ENCODE results near the gene NPR1. TPM values are rescaled to one million over a fixed set of nuclear protein-coding genes. Genes with fewer than 3 reads are reported as not detected.
A peak's percentile ranks its signal among the peaks of the same experiment; 100 is the strongest.
"Not testable (repeated sequence)": the region's sequence is repeated elsewhere in the genome, so short reads cannot be mapped to it uniquely, and the experiment has no call there.

The NPR1 gene
- total RNA-seq, 1 experiment from 2014 or later, result 10.7 TPM

GRCh38 chr1:153705484-153705883, 27.0 kb downstream of the NPR1 start:
- Histone ChIP-seq H3K36me3 (replicated peaks; ENCODE audit: control insufficient read depth, insufficient read depth, low read length) (no peaks in the 10 kb centered on the region), H3K27me3 (ENCODE audit: control insufficient read depth, insufficient read depth, low read length) (no peaks in the 10 kb centered on the region), H3K4me3 (ENCODE audit: insufficient read depth, low read depth, low read length) (no peak overlapping the region)
- DNase-seq, result peak; percentile 31

- H3K27me3 ChIP-seq (ENCODE audit: control insufficient read depth, insufficient read depth, low read length), result no peaks in the 10 kb centered on the region
- no peaks in the 10 kb centered on the region for H3K36me3 ChIP-seq (replicated peaks; ENCODE audit: control insufficient read depth, insufficient read depth, low read length)
- no peak overlapping the region for H3K4me3 ChIP-seq (ENCODE audit: insufficient read depth, low read depth, low read length)
- DNase-seq, result peak; percentile 7
These were observed 32.5 kb downstream of the NPR1 start for GRCh38 chr1:153711026-153711425.

- not testable (repeated sequence) for DNase-seq; H3K36me3 ChIP-seq (replicated peaks; ENCODE audit: control insufficient read depth, insufficient read depth, low read length); H3K27me3 ChIP-seq (ENCODE audit: control insufficient read depth, insufficient read depth, low read length); H3K4me3 ChIP-seq (ENCODE audit: insufficient read depth, low read depth, low read length)
These were observed 37.7 kb downstream of the NPR1 start for GRCh38 chr1:153716211-153716610.

- Histone ChIP-seq H3K27me3 (ENCODE audit: control insufficient read depth, insufficient read depth, low read length) (no peaks in the 10 kb centered on the region), H3K36me3 (replicated peaks; ENCODE audit: control insufficient read depth, insufficient read depth, low read length) (no peaks in the 10 kb centered on the region), H3K4me3 (ENCODE audit: insufficient read depth, low read depth, low read length) (no peak overlapping the region)
- no peak for DNase-seq
These were observed 38.8 kb downstream of the NPR1 start for GRCh38 chr1:153717330-153717729.

GRCh38 chr1:153723687-153724086, 45.2 kb downstream of the NPR1 start:
- H3K36me3 ChIP-seq (replicated peaks; ENCODE audit: control insufficient read depth, insufficient read depth, low read length), result no peaks in the 10 kb centered on the region
- H3K27me3 ChIP-seq (ENCODE audit: control insufficient read depth, insufficient read depth, low read length), result no peaks in the 10 kb centered on the region
- no peak overlapping the region for H3K4me3 ChIP-seq (ENCODE audit: insufficient read depth, low read depth, low read length)
- DNase-seq, result no peak

- DNase-seq; H3K4me3 ChIP-seq (ENCODE audit: insufficient read depth, low read depth, low read length); H3K36me3 ChIP-seq (replicated peaks; ENCODE audit: control insufficient read depth, insufficient read depth, low read length); H3K27me3 ChIP-seq (ENCODE audit: control insufficient read depth, insufficient read depth, low read length): not testable (repeated sequence)
These were observed 46.1 kb downstream of the NPR1 start for GRCh38 chr1:153724634-153725033.

GRCh38 chr1:153727463-153728304, 49.2 kb downstream of the NPR1 start, which contains the start of gene INTS3:
Gene INTS3 (plus strand): TSS chr1:153728050. CDS start chr1:153728635, 585 bp downstream.
- Histone ChIP-seq H3K4me3 (ENCODE audit: insufficient read depth, low read depth, low read length) (peak within 1 kb of the TSS; percentile 70), H3K36me3 (replicated peaks; ENCODE audit: control insufficient read depth, insufficient read depth, low read length) (no peaks in the 10 kb centered on the region), H3K27me3 (ENCODE audit: control insufficient read depth, insufficient read depth, low read length) (no peaks in the 10 kb centered on the region)
- DNase-seq, result peak; percentile 99

GRCh38 chr1:153728305-153729066, 50.0 kb downstream of the NPR1 start:
- Histone ChIP-seq H3K27me3 (ENCODE audit: control insufficient read depth, insufficient read depth, low read length) (no peaks in the 10 kb centered on the region), H3K36me3 (replicated peaks; ENCODE audit: control insufficient read depth, insufficient read depth, low read length) (no peaks in the 10 kb centered on the region), H3K4me3 (ENCODE audit: insufficient read depth, low read depth, low read length) (peak overlapping the region; percentile 70)
- DNase-seq, result peak; percentile 84

- no peaks in the 10 kb centered on the region for H3K36me3 ChIP-seq (replicated peaks; ENCODE audit: control insufficient read depth, insufficient read depth, low read length)
- no peak overlapping the region for H3K4me3 ChIP-seq (ENCODE audit: insufficient read depth, low read depth, low read length)
- no peak for DNase-seq
- H3K27me3 ChIP-seq (ENCODE audit: control insufficient read depth, insufficient read depth, low read length), result no peaks in the 10 kb centered on the region
These were observed 52.0 kb downstream of the NPR1 start for GRCh38 chr1:153730468-153730988.

- Histone ChIP-seq H3K4me3 (ENCODE audit: insufficient read depth, low read depth, low read length) (no peak overlapping the region), H3K27me3 (ENCODE audit: control insufficient read depth, insufficient read depth, low read length) (no peaks in the 10 kb centered on the region), H3K36me3 (replicated peaks; ENCODE audit: control insufficient read depth, insufficient read depth, low read length) (no peaks in the 10 kb centered on the region; the same call in 1 of the 2 replicates)
- DNase-seq, result no peak
These were observed 55.5 kb downstream of the NPR1 start for GRCh38 chr1:153733970-153734369.

- Histone ChIP-seq H3K36me3 (replicated peaks; ENCODE audit: control insufficient read depth, insufficient read depth, low read length) (no peaks in the 10 kb centered on the region; the same call in 1 of the 2 replicates), H3K4me3 (ENCODE audit: insufficient read depth, low read depth, low read length) (no peak overlapping the region), H3K27me3 (ENCODE audit: control insufficient read depth, insufficient read depth, low read length) (no peaks in the 10 kb centered on the region)
- DNase-seq, result no peak
These were observed 56.1 kb downstream of the NPR1 start for GRCh38 chr1:153734396-153735089.

GRCh38 chr1:153735090-153735420, 56.6 kb downstream of the NPR1 start:
- H3K36me3 ChIP-seq (replicated peaks; ENCODE audit: control insufficient read depth, insufficient read depth, low read length), result no peaks in the 10 kb centered on the region; the same call in 1 of the 2 replicates
- DNase-seq, result no peak
- H3K4me3 ChIP-seq (ENCODE audit: insufficient read depth, low read depth, low read length), result no peak overlapping the region
- no peaks in the 10 kb centered on the region for H3K27me3 ChIP-seq (ENCODE audit: control insufficient read depth, insufficient read depth, low read length)

- DNase-seq, result no peak
- Histone ChIP-seq H3K27me3 (ENCODE audit: control insufficient read depth, insufficient read depth, low read length) (no peaks in the 10 kb centered on the region), H3K4me3 (ENCODE audit: insufficient read depth, low read depth, low read length) (no peak overlapping the region), H3K36me3 (replicated peaks; ENCODE audit: control insufficient read depth, insufficient read depth, low read length) (peaks cover 14% of the 10 kb centered on the region)
These were observed 63.5 kb downstream of the NPR1 start for GRCh38 chr1:153741986-153742385.

GRCh38 chr1:153742411-153743142, 64.1 kb downstream of the NPR1 start:
- no peak for DNase-seq
- no peaks in the 10 kb centered on the region for H3K27me3 ChIP-seq (ENCODE audit: control insufficient read depth, insufficient read depth, low read length)
- no peak overlapping the region for H3K4me3 ChIP-seq (ENCODE audit: insufficient read depth, low read depth, low read length)
- H3K36me3 ChIP-seq (replicated peaks; ENCODE audit: control insufficient read depth, insufficient read depth, low read length), result peaks cover 15% of the 10 kb centered on the region
